ENCODE measurements around the gene COL16A1.

The COL16A1 gene

DNA sequence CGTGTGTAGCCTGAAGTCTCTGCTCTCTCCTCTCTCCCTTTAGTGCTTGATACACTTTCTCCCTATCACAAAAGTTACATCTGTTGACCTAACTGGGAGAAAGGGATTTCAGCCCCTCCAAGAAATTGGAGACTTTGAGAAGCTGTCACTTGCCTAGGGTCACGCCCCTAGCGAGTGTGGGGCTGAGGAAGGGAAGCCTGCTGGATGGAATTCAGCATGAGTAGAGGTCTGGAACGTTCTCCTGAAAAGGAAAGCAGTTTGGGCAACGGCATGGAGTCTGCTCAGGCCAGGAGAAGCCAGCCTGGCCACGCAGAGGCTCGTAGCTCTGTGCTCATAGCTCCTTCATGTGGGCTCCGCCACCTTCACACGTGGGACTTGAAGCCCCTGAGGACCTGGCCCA lies 22.4 kb downstream of the COL16A1 start:
- no peak for DNase-seq

DNA sequence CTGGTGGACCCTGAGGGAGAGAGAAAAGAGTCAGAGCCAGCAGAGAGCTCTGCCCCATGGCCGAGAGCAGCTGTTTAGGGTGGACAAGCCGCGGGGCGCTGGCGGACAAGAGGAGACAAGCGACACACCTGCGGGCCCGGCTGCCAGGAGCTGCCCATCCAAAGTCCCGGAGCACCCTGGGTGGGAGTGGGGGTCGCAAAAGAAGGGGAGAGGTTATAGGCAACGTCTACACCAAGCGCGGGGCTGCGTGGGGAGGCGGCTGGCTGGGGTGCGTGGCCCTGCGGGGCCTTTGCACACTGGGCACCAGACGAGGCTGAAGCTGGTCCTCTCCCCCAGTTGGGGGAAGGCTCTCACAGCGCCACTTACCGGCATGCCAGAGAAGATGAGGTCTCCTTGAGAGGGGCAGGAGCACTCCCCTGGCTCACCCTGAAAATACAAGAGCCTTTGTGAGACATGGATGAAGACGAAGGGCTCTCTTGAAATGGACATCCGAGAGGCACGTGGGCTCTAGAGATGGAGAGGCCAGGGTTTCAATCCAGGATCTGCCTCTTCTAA lies 24.1 kb downstream of the COL16A1 start:
- no peak for DNase-seq

DNA sequence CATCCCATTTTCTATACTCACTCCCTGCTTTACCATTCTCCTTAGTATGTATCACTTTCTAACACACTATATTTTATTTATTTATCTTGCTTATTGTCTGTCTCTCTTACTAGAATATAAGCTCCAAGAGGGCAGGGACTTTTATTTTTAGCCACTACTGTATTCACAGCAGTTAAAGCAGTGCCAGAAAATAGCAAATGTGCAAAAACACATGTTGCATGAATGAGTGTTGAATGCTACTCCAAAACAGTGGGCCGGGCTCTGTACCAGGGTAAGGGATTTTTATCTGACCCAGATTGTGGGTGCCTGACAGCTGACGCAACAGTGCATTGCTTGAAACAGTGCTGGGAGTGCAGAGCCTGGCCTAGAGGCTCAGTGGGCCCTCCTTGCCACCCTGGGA lies 24.7 kb downstream of the COL16A1 start:
- DNase-seq, result no peak

DNA sequence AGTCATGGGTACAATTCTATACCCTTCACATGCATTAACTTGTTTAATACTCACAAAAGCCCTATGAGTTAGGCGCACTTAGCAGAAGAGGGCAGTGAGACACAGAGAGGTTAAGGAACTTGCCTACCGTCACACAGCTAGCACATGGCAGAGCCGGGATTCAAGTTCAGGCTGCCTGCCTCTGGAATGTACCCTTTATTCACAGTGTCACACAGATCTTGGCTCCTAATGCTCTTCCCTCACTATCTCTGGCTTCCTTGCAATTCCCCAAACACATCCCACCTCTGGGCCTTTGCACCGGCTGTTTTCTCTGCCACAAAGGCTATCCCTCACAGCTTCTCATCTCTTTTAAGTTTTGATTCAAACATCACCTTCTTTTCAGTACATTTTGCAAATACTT lies 25.1 kb downstream of the COL16A1 start:
- no peak for DNase-seq

DNA sequence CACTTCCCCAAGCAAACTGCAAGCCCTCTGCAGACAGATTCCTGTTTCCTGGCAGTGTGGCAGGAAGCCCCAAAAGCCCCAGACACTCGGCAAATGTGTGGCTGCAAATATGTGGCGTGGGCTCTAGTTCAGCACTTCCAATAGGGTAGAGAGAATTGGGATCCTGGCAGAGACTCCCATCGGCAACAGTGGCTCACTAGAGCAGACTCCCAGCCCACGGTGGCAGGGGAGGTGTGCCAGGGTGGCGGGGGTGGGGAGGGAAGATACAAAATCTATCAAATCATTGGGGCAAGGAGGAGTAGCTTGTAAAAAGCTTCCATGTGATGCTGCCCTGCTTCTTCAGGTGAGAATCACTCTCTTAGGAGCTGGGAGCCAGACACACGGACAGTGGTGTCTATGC lies 25.9 kb downstream of the COL16A1 start:
- no peak for DNase-seq

DNA sequence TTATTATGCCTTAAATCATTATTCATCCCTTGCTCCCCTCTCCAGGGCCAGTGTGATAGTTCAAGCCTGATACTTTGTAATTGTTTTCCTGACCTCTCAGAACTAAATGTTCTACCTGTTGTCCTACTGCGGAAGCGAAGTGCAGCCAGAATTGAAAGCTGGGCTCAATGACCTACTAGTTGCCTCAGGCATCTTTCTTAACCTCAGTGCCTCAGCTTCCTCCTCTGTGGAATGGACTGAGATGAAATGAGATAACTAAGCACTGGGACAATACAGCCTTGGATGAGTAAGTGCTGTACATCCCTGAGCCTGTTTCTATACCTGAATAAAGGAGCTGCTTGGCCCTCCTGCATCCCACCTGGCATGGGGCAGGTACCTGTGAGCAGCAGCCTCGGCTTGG lies 26.4 kb downstream of the COL16A1 start:
- DNase-seq, result no peak

DNA sequence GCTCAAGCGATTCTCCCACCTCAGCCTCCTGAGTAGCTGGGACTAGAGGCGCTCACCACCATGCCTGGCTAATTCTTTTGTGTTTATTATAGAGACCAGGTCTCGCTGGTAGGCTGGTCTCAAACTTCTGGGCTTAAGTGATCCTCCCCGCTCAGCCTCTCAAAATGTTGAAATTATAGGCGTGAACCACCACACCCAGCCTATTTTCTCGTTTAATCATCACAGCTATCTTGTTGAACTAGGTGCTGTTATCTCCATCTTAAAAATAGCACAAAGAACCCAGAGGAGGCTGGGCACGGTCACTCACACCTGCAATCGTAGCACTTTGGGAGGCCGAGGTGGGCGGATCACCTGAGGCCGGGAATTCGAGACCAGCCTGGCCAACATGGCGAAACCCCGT lies 28.1 kb downstream of the COL16A1 start:
- DNase-seq, result no peak

DNA sequence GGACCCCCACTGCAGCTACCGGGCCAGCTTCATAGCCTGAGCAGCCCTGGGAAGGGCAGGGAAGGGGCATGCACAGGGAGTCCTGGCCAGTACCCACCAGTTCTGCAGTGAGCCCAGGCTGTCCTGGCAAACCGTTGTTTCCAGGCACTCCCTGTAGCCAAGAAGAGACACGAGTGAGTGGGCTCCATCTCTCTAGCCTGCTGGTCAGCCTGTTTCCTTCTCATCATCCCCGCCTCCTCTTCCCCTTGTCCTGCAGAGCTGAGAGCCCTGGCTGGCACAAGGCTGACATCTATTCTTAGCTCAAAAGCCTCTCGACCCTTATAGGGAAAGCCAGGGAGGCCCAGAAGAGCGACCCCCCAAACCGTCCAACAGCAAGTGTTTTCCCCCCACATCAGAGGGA lies 28.7 kb downstream of the COL16A1 start:
- no peak for DNase-seq

DNA sequence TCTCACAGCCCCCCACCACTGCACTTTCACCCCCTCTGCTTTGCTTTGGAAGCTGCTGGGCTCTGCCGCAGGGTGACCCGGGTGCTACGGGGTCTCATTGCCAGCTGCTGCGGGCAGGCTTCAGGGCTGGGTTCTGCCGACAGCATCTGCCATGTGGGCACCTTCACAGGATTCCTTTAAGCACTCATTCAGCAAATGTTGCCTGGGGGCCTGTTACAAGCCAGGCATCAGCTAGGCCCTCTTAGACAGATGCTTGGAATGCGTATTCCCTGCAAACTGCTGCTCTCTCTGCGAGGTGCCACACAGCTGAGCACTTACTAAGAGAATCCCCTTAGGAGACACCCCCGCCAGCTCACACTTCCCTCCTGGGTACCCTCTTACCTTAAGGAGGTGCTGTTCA lies 29.2 kb downstream of the COL16A1 start:
- DNase-seq, result no peak

DNA sequence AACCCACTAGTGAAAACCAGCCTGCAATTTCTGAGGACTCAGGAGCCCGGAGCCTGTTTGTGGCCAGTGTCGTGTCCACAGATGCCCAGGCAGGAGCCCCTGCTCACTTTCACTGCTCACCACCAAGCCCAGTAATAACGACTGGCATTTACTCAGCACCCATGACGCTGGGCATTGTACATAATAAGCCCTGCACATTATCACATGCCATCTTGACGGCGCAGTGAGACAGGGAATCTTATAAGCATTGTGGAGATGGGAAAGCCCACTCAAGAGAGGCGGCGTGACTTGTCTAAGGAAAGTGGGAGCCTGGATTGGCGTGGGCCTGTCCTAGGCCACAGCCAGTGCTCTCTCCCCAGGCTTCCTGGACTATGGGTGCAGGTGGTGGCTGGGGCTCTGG lies 30.4 kb downstream of the COL16A1 start:
- no peak for DNase-seq

DNA sequence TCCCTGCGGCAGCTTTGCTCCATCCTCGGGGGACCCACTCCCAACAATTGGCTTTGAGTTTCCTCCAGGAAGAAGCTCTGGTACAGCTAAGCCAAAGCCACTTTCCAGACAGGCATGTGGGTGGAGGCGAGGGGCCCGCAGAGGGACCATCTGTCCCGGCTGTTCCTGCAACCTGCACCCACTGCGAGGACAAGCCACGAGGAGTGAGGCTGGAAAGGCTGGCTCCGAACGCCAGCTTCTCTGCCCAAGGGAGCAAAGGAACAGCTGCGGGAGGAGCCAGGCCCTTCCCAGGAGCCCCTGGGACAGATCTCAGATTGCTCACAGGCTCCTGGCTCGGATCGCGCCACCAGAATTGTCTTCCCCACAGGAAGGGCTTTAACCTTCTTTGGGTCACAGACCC lies 30.8 kb downstream of the COL16A1 start:
- no peak for DNase-seq

DNA sequence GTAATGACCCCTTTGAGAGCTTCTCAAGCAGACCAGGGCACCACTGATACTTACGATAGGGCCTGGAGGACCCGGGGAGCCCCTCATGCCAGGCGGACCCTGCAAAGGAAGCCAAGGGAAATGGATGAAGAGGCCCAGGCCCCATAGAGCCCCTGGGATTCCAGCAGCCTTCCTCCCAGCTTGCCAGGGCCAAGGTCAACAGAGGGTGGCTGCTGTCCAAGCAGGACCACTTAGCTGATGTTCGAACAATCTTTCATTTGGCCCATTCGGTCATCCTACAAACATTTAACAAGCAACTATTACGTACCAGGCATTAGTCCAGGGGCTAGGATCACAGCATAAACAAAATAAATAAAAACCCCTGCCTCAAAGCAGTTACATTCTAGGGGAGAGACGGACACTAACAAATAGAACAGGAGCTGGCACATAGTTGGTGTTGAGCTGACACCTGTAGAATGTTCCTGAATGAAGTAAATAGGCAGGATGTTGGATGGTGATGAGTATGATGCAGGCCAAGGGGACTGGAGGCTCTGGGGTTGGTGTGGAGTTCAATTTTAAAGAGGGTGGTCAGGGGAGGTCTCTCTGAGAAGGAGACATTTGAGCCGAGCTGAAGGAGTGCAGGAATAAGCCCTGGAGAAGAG lies 32.1 kb downstream of the COL16A1 start:
- DNase-seq, result no peak

DNA sequence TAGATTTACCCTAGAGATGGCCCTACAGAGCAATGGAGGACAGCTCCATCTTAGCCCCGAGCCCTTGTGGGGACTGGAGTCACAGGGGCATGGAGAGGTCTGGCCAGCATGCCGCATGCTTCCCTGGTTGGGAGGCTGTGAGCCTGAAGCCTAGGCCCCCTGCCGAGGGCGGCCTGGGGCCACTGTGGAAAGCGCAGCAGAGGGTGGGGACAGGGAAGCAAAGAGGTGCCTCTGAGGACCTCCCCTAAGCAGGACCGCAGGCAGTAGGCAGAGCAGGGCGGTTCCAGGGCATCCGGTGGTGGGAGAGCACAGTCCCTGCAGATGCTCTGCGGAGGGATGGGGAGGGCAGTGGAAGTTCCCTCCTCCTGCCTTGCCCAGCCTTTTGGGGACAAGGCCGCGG lies 32.7 kb downstream of the COL16A1 start:
- no peak for DNase-seq

DNA sequence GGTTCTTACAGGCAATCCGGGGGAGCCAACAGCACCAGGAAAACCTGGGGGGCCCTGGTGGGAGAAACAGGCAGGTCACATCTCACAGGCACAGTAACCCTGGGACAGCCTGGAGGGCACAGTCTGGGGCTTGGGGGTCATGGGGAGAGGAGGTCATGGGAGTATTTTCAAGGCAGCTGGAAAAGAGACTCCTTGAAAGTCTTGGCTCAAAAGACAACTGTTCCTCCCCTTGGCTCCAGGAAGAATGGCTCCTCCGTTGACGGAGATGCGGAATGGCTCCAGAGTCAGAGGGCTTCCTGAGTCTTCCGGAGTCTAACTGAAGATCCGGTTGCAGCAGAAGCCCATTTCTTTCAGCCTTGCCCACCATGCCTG lies 33.2 kb downstream of the COL16A1 start:
- no peak for DNase-seq

DNA sequence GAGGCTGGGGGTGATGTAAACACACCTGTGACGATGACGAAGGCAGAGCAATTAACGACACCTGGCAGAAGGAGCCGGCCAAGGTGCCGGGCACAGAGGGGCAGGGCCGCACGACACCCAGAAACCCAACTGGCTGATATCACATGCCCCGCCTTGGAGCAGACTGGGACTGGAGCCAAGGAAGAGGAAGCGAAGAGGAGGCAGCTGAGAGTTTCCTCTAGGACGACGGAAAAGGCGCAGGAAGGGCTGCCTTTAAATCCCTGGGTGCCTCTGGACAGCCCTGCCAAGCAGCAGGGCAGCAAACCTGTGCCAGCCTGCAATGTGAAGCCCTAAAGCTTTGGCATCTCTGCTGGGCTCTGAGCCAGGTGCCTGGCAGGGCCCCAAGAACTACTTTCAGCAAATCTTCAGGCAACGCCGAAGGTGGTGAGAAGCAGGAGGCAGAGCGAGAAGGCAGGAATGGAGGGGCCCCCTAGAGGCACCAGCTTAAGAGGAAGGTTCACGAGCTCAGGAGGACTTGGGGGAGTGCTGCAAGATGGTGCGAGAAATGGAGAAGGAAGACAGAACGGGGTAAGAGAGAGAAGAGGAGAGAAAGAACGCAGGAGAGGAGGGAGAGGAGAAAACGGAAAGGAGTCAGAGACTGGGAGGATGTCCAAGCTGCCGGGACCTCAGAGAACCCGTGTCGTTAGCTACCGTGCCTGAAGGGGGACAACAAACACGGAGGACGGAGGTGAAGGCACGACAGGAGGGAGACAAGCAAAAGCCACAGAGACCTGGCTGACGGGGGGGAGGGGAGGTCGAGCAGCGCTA lies 33.8 kb downstream of the COL16A1 start:
- peak; percentile 12 for DNase-seq

DNA sequence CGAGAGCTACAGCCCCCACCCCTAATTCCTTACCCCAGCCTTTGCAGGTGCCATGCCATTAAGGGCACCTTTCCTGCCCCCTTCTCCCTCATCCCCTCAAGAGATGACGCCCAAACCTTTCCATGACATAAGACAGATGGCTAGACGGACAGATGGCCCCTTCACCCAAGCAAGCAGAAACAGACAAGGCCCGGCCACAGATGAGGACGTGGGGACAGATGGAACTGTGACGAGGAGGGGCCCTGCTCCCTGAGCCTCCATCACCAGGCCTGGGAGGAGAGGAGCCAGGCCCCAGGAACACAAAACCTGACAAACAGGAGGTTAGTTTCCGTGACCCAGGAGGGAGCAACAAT lies 34.4 kb downstream of the COL16A1 start:
- DNase-seq, result no peak

DNA sequence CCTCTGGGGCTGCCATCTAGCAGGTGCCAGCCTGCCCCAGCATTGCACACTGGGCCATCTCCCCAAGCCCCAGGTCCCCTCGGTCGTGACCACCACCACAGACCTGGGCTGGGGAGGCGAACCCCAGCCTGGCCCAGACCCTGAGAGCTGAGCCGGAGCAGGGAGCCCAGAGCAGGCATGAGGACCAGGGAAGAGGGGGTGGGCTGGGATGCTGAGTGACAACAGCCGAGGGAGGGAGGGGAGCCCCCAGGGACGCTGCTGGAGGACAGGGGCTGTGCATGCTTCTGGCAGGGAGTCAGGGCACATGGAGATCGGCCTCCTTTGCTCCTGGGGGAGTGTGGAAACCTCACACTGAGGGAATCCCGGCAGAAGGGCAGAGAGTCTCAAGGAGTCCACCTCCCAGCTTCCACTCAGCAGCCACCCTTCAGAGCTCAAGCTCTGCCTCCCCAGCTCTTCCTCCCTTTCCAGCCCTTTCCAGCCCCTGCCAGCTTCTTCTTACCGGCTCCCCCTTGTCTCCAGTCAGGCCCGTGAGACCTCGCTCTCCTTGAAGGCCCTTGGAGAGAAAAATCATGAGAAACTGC lies 35.4 kb downstream of the COL16A1 start:
- DNase-seq, result no peak

DNA sequence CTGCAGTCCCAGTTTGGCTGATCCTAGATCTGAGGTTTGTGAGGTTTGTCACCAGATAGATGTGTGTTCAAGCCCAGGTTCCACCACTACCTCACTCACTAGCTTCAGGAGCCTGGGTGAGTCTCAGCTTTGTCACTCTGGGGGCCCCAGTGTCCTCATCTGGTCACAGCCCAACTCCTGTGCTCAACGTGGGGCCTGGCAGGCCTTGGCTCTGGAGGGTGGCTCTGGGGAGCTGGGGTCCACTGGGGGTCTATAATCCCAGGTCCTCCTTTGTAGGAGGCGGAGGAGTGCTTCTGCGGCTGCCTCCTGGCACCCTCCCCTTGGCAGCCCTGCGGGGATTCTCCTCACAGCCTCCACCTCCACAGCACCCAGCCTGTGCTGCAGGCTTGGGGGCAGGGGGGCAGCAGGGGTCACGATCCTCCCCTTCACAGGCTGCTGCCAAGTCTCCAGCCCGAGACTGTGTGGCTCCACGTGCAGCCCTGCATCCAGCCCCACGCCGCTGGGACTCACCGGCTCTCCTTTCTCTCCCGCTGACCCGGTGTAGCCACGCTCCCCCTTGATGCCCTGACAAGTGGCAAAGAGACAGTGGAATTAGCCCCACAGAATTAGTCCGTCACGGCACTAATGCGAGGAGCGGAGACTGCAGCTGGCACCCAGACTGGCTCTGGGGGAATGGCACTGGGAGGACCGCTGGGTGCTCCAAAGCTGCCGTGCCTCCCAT lies 36.6 kb downstream of the COL16A1 start:
- DNase-seq, result no peak

DNA sequence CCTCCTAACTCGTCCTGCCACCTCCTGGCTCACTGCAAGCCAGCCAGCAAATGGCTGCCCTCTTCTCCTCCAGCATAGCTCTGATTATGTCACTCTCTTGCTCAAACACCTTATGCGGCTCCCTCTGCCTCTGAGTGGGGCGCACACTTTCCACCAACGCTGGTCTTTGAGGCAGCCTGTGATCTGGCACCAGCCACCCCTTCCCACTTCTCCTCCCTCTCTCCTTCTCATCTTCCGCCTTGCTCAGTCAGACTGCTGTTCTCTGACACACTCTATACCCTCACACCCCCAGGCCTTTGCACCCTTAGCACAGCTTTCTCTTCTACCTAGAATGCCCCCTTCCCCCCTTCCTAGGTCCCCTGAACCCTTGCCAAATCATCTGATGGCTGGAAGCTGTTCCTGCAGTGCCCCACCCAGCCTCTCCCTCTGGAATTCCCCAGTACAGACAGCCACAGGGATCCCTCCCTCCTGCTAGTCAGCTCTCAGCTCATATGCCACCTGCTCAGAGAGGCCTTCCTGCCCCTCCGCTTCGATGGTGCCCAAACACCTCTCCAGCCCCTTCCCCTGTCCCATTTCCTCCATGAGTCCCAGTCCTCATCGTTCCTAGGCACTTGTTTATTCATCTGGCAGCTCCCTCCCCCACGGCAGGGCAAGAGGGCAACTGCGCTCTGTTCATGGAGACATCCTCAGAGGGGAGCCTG lies 37.4 kb downstream of the COL16A1 start:
- no peak for DNase-seq

DNA sequence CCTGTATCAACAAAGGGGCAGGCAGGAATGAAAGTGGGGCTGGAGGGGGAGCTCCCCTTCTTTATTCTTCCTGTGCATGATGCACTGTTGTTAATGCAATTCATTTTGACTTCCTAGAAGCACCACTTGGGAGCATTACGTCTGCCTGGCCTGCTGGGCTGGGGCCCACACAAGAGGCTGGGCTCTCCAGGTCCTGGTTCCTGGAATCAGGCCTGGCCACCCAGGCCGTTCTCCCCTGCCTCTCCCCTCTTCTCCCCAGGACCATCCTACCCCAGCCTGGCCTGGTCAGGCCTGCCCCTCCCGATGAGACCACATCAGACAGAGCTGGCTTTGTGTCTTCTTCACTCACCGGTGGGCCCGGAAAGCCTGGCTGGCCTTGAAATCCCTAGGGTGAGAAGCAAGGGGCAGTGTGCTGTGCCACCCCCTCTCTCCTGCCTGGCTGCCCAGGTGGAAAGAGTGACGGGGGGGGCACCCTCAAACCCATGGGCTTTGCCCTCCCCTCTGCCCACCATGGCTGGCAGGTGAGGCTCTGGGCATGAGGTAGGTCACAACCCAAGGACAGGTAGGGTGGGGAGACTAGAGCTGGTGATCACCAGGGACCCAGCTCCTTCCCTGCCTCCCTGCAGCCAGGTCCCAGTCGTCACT lies 38.5 kb downstream of the COL16A1 start:
- no peak for DNase-seq

DNA sequence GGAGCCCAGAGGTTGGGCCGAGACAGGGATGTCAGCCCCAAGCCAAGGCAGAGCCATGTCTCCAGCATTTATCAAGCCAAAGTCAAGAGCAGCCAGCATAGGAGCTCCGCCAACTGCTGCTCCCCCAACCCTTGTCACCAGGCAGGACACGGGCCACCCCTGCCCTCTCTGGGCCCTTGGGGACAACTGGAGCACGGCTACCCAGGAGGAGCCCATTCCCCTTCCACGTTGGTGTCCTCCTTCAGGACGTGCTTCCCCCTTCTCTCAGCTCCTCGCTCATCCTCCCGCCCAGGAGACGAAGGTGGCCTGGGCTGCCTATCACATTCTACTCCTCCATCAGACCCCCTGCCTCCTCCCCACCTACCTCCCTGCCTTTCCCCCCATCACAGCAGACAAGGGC lies 39.3 kb downstream of the COL16A1 start:
- DNase-seq, result no peak
